HG02763 (cell line): ENCODE results near the gene SIRT1.
A peak's percentile ranks its signal among the peaks of the same experiment; 100 is the strongest.
"Not testable (repeated sequence)": the region's sequence is repeated elsewhere in the genome, so short reads cannot be mapped to it uniquely, and the experiment has no call there.

ENCODE experiments used
- ATAC-seq: cut with Tn5 transposase; IDR thresholded peaks from one replicate; pipeline ENCODE4 v1.9.1; 2021; ENCODE audit warnings: mild to moderate bottlenecking, moderate library complexity; ENCODE audit not compliant: unreplicated experiment

Gene SIRT1

GRCh38 chr10:67884313-67884841 is at the start of gene SIRT1:
TSS of gene SIRT1 (plus strand) at chr10:67884656. CDS start at chr10:67884722, 66 bp downstream.
- peak; percentile 85 for ATAC-seq

GRCh38 chr10:67835541-67836394 is 48.7 kb upstream of the SIRT1 start:
- ATAC-seq: not testable (repeated sequence)

DNA sequence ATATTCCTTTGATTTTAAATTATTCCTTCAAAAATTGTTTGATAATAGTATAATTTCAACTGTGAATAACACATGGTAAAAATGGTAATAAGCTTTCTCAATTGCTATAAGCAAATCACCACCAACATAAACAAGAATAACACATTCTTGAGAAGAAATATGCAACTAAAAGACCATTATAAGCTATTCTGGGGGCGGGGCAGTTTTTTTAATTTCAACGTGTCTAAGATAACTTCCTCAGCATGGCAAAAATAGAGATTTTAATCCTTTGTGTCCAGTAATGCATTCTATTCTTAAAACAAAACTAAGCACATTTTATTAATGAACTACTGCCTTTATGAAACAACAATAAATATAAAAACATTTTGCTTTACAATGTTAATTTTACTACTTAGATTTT is 48.0 kb upstream of the SIRT1 start:
- no peak for ATAC-seq

GRCh38 chr10:67836972-67837371 is 47.5 kb upstream of the SIRT1 start:
- ATAC-seq: no peak

GRCh38 chr10:67837541-67838314 is 46.7 kb upstream of the SIRT1 start, which contains the start of gene DNAJC12:
TSS of gene DNAJC12 (minus strand) at chr10:67838188. CDS start at chr10:67838011, 177 bp downstream.
- peak; percentile 50 for ATAC-seq

DNA sequence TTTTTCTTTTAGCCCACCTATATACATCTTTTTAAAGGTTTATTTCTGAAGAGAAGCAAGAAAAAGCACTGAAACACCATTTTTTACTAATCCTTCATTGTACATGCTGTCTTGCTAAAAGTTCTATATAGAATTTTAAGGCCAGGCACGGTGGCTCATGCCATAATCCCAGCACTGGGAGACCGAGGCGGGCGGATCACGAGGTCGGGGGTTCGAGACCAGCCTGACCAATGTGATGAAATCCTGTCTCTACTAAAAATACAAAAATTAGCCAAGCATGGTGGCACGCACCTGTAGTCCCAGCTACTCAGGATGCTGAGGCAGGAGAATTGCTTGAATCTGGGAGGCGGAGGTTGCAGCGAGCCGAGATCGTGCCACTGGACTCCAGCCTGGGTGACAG is 44.9 kb upstream of the SIRT1 start:
- ATAC-seq: not testable (repeated sequence)

- ATAC-seq: no peak
Measured at GRCh38 chr10:67839951-67840350, 44.5 kb upstream of the SIRT1 start.

DNA sequence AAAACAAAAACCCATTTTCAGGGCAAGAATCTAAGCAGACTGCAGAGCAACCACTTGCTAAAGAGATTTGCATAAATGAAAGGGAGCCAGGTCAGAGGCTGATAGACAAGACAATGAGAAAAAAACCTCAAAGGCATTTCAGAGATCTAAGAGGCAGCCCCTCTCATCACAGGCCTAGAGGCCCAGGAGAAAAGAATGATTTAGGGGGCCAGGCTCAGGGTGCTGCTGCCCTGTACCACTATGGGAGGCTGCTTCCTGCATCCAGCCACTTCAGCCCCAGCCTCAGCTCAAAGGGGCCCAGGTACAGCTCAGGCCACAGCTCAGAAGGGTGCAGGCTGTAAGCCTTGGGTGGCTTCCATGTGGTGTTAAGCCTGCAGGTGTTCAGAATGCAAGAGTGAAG is 42.7 kb upstream of the SIRT1 start:
- ATAC-seq: no peak

DNA sequence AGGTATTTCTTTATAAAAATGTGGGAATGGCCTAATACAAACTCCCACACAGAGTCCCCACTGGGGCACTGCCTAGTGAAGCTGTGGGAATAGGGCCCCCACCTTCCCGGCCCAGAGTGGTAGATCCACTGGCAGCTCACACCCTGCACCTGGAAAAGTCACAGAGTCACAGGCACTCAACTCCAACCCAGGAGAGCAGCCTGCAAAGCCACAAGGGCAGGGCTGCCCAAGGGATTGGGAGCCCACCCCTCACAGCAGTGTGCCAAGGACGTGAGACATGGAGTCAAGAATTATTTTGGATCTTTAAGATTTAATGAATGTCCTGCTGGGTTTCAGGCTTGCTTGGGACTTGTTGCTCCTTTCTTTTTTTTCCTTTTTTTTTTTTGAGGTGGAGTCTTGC is 41.2 kb upstream of the SIRT1 start:
- no peak for ATAC-seq

GRCh38 chr10:67849331-67850011 is 35.0 kb upstream of the SIRT1 start:
- peak; percentile 96 for ATAC-seq

DNA sequence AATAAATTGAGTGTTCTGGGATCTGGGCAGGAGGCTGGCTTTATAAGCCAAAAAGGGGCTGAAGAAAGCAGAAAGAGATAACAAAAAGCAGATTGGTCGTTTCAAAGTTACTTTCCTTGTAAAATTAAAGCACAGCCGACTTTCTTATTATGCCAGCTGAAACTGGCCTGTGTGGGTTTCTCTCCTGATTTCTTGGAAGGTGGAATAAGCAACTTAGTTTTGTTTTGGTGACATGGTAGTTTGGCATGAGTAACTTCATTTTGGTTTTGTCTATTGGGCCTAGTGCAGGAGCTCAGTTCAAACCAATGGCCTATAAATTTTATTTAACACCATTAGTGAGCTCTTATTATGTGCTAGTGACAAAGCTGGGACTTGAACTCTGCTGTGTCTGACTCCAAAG is 33.3 kb upstream of the SIRT1 start:
- no peak for ATAC-seq

- no peak for ATAC-seq
Measured at GRCh38 chr10:67852761-67853160, 31.7 kb upstream of the SIRT1 start.

DNA sequence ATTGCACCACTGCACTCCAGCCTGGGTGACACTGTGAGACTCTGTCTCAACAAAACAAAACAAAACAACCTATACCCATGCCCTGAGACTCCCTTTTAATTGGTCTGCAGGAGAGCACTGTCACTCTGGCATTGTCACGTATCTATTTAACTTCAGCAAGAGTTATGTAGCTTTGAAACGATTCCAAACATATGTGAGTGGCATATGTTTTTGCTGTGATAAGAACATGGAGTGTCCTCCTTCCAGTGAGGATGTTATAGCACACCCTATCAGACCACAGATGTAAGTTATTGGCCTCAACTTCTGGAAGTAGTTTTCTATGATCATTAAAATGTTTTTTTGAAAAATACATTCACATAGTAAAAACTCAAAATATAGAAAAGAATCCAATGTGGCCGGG is 30.9 kb upstream of the SIRT1 start:
- no peak for ATAC-seq

GRCh38 chr10:67858971-67859370 is 25.5 kb upstream of the SIRT1 start:
- no peak for ATAC-seq

- ATAC-seq: no peak
Measured at GRCh38 chr10:67861750-67862432, 22.6 kb upstream of the SIRT1 start.

DNA sequence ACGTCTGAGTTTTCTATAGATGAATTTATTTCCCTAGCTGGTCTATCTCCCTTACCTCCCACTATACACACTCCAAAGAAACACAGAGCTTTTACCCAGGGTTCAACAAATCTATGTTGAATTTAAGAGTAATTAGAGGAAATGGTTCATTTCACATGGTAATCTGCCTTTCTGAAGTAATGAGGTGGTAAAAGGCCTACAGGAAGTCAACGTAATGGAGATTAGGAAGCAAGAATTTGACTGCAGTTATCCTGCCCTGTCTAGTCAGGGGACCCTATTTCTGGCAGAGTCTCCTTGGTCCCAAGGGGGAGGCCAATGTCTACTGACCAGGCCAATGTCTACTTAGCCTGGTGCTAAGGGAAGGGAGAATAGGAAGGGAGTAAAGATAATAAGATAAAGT is 21.4 kb upstream of the SIRT1 start:
- no peak for ATAC-seq

DNA sequence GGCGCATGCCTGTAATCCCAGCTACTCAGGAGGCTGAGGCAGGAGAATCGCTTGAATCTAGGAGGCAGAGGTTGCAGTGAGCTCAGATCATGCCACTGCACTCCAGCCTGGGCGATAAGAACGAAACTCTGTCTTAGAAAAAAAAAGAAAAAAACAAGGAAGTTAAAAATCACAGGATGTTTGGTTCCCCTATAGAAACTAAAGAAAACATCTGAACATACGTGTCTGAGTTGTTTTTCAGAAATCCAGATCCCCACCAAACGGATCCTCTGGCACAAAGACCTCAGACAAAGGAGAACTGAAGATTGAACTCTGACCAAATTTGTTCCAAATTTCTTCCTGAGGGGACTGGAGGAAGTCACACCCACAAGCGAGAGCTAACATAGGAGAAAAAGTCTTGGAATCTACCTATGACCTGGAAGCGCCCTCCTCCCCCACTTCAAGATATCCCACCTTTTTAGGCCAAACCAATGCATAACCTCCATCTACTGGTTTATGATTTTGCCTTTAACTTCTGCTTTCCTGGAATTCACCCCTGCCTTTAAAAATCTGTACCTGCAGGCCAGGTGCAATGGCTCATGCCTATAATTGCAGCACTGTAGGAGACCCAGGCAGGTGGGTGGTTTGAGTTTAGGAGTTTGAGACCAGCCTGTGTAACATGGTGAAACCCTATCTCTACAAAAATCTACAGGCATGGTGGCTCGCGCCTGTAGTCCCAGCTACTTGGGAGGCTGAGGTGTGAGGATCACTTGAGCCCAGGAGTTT is 19.7 kb upstream of the SIRT1 start:
- no peak for ATAC-seq

DNA sequence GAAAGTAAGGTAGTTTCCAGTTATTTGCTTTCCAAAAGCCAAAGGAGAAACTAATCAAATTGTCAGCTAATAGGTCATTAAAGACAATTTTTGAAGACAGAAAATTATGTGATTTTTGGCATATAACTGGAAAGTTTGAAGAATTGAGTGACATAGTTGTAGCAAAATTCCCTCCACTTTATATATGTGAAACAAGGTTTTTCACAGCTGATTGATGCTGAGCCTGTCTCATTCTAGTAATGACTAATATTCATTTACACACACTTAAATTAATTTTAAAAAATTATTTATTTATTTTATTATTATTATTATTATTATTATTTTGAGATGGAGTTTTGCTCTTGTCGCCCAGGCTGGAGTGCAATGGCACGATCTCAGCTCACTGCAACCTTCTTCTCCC is 16.3 kb upstream of the SIRT1 start:
- ATAC-seq: no peak

DNA sequence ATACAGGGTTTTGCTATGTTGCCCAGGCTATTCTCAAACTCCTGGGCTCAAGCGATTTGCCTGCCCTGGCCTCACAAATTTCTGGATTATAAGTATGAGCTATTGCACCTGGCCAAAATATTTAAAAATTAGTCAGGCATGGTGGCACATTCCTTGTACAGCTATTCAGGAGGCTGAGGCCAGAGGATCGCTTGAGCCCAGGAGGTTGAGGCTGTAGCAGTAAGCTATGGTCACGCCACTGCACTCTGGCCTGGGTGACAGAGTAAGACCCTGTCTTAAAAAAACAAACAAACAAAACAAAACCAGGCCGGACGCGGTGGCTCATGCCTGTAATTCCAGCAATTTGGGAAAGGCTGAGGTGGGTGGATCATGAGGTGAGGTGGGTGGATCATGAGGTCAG is 14.5 kb upstream of the SIRT1 start:
- ATAC-seq: no peak
